HepG2 (cell line): ENCODE data around the gene SSH3. TPM values are rescaled to one million over a fixed set of nuclear protein-coding genes. Genes with fewer than 3 reads are reported as not detected.
A peak's percentile ranks its signal among the peaks of the same experiment; 100 is the strongest.

Experiments used
- ARNT ChIP-seq: fragments of 450-650 bp; IDR thresholded peaks from 2 replicates; pipeline ENCODE4 v1.6.1; 2017
- CCDC6 ChIP-seq: sonication (generic); formaldehyde crosslinking; IDR thresholded peaks from 2 replicates; pipeline ENCODE4 v1.8.1; 2022; ENCODE audit warnings: mild to moderate bottlenecking, missing genetic modification reagents, moderate library complexity
- FOXJ3 ChIP-seq: sonication (generic); formaldehyde crosslinking; IDR thresholded peaks from 2 replicates; pipeline ENCODE4 v1.4.0; 2020; ENCODE audit warnings: missing genetic modification reagents, mild to moderate bottlenecking, borderline replicate concordance
- HDAC6 ChIP-seq: fragments of 200-600 bp; sonication (generic); IDR thresholded peaks from 2 replicates; pipeline ENCODE4 v1.7.0; 2017; ENCODE audit warnings: mild to moderate bottlenecking, antibody characterized with exemption, low read length, low read depth
- HOXA7 ChIP-seq: sonication (generic); formaldehyde crosslinking; IDR thresholded peaks from 2 replicates; pipeline ENCODE4 v1.8.1; 2022; ENCODE audit warnings: mild to moderate bottlenecking, missing genetic modification reagents, moderate library complexity
- HOXD1 ChIP-seq: sonication (generic); formaldehyde crosslinking; IDR thresholded peaks from 2 replicates; pipeline ENCODE4 v1.5.0; 2020; ENCODE audit warnings: missing genetic modification reagents
- MED8 ChIP-seq: sonication (generic); formaldehyde crosslinking; IDR thresholded peaks from 2 replicates; pipeline ENCODE4 v1.8.1; 2023; ENCODE audit warnings: mild to moderate bottlenecking, missing genetic modification reagents; ENCODE audit not compliant: insufficient replicate concordance
- MEIS2 ChIP-seq: sonication (generic); formaldehyde crosslinking; IDR thresholded peaks from 2 replicates; pipeline ENCODE4 v1.9.0; 2021; ENCODE audit warnings: mild to moderate bottlenecking, missing genetic modification reagents
- MXI1 ChIP-seq: IDR thresholded peaks from 3 replicates; pipeline ENCODE4 v1.6.1; 2012; ENCODE audit warnings: low read depth, low read length, inconsistent platforms, borderline replicate concordance
- MYC ChIP-seq: sonication (generic); formaldehyde crosslinking; IDR thresholded peaks from 2 replicates; pipeline ENCODE4 v1.9.0; 2021; ENCODE audit warnings: missing genetic modification reagents, borderline replicate concordance
- POLR2G ChIP-seq: fragments of 200-400 bp; formaldehyde crosslinking; IDR thresholded peaks from 2 replicates; pipeline ENCODE4 v1.6.1; 2018; ENCODE audit warnings: mild to moderate bottlenecking, low read depth, low read length, moderate library complexity
- RBM39 ChIP-seq: fragments of 200-400 bp; formaldehyde crosslinking; IDR thresholded peaks from one replicate; pipeline ENCODE4 v1.6.1; 2018; ENCODE audit warnings: antibody characterized with exemption, mild to moderate bottlenecking, low read depth, low read length; ENCODE audit not compliant: poor library complexity, severe bottlenecking
- REXO4 ChIP-seq: sonication (generic); formaldehyde crosslinking; IDR thresholded peaks from 2 replicates; pipeline ENCODE4 v1.8.0; 2022; ENCODE audit warnings: missing genetic modification reagents, mild to moderate bottlenecking, borderline replicate concordance
- THYN1 ChIP-seq: sonication (generic); formaldehyde crosslinking; IDR thresholded peaks from 2 replicates; pipeline ENCODE4 v1.8.1; 2023; ENCODE audit warnings: low read depth, mild to moderate bottlenecking, moderate library complexity, missing genetic modification reagents, borderline replicate concordance
- ZFAT ChIP-seq: sonication (generic); formaldehyde crosslinking; conservative IDR thresholded peaks from 2 replicates; pipeline ENCODE4 v1.8.1; 2023; ENCODE audit warnings: missing genetic modification reagents, inconsistent platforms
- ZFP41 ChIP-seq: sonication (generic); formaldehyde crosslinking; IDR thresholded peaks from 2 replicates; pipeline ENCODE4 v1.4.0; 2020; ENCODE audit warnings: mild to moderate bottlenecking, missing genetic modification reagents, borderline replicate concordance
- ZFX ChIP-seq: sonication (generic); formaldehyde crosslinking; IDR thresholded peaks from 2 replicates; pipeline ENCODE4 v1.4.0; 2020; ENCODE audit warnings: mild to moderate bottlenecking, low read depth, missing genetic modification reagents, moderate library complexity
- ZNF253 ChIP-seq: sonication (generic); formaldehyde crosslinking; IDR thresholded peaks from 2 replicates; pipeline ENCODE4 v1.8.0; 2022; ENCODE audit warnings: mild to moderate bottlenecking, missing genetic modification reagents, borderline replicate concordance
- ZNF317 ChIP-seq: sonication (generic); formaldehyde crosslinking; IDR thresholded peaks from 2 replicates; pipeline ENCODE4 v1.5.0; 2020; ENCODE audit warnings: mild to moderate bottlenecking, missing genetic modification reagents
- ZNF605 ChIP-seq: sonication (generic); formaldehyde crosslinking; IDR thresholded peaks from 2 replicates; pipeline ENCODE4 v1.8.0; 2022; ENCODE audit warnings: mild to moderate bottlenecking, missing genetic modification reagents
- ZNF652 ChIP-seq: IDR thresholded peaks from 2 replicates; pipeline ENCODE4 v1.6.1; 2016; ENCODE audit warnings: low read depth, borderline replicate concordance
- ZNF720 ChIP-seq: sonication (generic); formaldehyde crosslinking; IDR thresholded peaks from 2 replicates; pipeline ENCODE4 v1.4.0; 2020; ENCODE audit warnings: missing genetic modification reagents
- polyA plus RNA-seq, 8 experiments: library from polyadenylated mRNA; depleted of rRNA in 3 of 8; stranded (reverse) in 7 of 8; unstranded in 1 of 8; fragments of >200 nt; fragmentation: Illumina TruSeq in 4 of 8; extraction: Trizol in 4 of 8; gene quantifications; 2 replicates each; pipeline versions ENCODE4 v1.2.1 to v1.2.3, GENCODE V29; 2011 to 2016; ENCODE audit warnings: low read depth in 4 of 8, missing spikeins in 1 of 8, mixed read lengths in 1 of 8; ENCODE audit not compliant: insufficient read depth in 1 of 8
- total RNA-seq, 5 experiments: library from RNA; depleted of rRNA; stranded (reverse); fragments of >200 nt; fragmentation: Illumina TruSeq; extraction: Trizol; gene quantifications; 2 replicates each; pipeline ENCODE4 v1.2.3, GENCODE V29; 2016; ENCODE audit warnings: low read depth in 1 of 5
- TF ChIP-seq, protein P1 (sequence below): sonication (generic); formaldehyde crosslinking; conservative IDR thresholded peaks from 2 replicates; pipeline ENCODE4 v1.4.0; 2020; ENCODE audit warnings: missing genetic modification reagents
- TF ChIP-seq, protein P2 (sequence below): sonication (generic); formaldehyde crosslinking; IDR thresholded peaks from 2 replicates; pipeline ENCODE4 v1.9.0; 2021; ENCODE audit warnings: missing genetic modification reagents, mild to moderate bottlenecking, borderline replicate concordance
- TF ChIP-seq, protein P3 (sequence below): sonication (generic); formaldehyde crosslinking; IDR thresholded peaks from 2 replicates; pipeline ENCODE4 v1.5.1; 2020; ENCODE audit warnings: missing genetic modification reagents, mild to moderate bottlenecking, borderline replicate concordance
- TF ChIP-seq, protein P4 (sequence below): sonication (generic); formaldehyde crosslinking; IDR thresholded peaks from 2 replicates; pipeline ENCODE4 v1.8.0; 2023; ENCODE audit warnings: mild to moderate bottlenecking, missing genetic modification reagents

The SSH3 gene
- total and polyA plus RNA-seq, 2 of the 13 experiments (the other 11 are each of a cell fraction or from before 2014, with no cell fraction given) = 12.4 to 18.8 TPM

DNA sequence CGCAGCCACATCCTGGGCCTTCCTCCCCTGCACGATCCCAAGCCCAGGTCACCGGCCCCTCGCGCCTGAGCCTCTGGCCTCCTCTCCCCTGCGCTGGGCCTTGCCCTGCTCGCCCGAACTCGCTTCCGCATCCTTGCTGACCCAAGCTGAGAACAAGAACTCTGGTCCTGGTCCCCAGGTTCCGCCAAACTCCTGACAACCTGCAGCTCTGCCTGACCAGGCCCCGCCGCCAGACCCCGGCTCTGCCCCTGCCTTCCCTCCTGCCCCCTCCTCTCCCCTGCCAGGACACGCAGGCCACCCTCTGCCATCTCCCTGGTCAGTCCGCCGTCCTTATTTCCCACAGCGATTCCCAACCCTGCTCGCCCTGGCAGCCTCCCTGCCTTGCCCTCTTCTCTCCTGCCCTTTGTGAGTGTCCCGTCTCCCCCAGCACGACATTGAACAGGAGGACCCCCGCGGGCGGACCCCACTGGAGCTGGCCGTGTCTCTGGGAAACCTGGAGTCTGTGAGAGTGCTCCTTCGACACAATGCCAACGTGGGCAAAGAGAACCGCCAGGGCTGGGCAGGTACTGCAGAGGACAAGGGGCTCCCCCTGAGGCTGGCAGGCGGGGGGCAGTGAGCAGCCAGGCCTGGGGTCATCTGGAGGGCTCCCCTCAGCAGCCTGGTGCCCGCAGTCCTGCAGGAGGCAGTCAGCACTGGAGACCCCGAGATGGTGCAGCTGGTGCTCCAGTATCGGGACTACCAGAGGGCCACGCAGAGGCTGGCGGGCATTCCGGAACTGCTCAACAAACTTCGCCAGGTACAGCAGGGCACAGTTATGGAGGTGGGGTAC lies 13.5 kb upstream of the SSH3 start (continued):
- TF ChIP-seq ZNF652 (CRISPR knock-in tag) = no peak
- no peak for TF ChIP-seq FOXJ3 (CRISPR knock-in tag)
- no peak; the same call in 1 of the 2 replicates for TF ChIP-seq MYC (CRISPR knock-in tag)
- no peak for TF ChIP-seq MXI1
- TF ChIP-seq, protein P1, sequence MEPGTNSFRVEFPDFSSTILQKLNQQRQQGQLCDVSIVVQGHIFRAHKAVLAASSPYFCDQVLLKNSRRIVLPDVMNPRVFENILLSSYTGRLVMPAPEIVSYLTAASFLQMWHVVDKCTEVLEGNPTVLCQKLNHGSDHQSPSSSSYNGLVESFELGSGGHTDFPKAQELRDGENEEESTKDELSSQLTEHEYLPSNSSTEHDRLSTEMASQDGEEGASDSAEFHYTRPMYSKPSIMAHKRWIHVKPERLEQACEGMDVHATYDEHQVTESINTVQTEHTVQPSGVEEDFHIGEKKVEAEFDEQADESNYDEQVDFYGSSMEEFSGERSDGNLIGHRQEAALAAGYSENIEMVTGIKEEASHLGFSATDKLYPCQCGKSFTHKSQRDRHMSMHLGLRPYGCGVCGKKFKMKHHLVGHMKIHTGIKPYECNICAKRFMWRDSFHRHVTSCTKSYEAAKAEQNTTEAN (CRISPR knock-in tag) = no peak
- TF ChIP-seq HOXD1 (CRISPR knock-in tag) = no peak
- TF ChIP-seq ZFAT (CRISPR knock-in tag) = no peak
- TF ChIP-seq ZNF253 (CRISPR knock-in tag) = no peak
- TF ChIP-seq HDAC6 = no peak
- no peak for TF ChIP-seq ARNT
- TF ChIP-seq, protein P2, sequence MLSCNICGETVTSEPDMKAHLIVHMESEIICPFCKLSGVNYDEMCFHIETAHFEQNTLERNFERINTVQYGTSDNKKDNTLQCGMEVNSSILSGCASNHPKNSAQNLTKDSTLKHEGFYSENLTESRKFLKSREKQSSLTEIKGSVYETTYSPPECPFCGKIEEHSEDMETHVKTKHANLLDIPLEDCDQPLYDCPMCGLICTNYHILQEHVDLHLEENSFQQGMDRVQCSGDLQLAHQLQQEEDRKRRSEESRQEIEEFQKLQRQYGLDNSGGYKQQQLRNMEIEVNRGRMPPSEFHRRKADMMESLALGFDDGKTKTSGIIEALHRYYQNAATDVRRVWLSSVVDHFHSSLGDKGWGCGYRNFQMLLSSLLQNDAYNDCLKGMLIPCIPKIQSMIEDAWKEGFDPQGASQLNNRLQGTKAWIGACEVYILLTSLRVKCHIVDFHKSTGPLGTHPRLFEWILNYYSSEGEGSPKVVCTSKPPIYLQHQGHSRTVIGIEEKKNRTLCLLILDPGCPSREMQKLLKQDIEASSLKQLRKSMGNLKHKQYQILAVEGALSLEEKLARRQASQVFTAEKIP (CRISPR knock-in tag) = no peak
- TF ChIP-seq, protein P3, sequence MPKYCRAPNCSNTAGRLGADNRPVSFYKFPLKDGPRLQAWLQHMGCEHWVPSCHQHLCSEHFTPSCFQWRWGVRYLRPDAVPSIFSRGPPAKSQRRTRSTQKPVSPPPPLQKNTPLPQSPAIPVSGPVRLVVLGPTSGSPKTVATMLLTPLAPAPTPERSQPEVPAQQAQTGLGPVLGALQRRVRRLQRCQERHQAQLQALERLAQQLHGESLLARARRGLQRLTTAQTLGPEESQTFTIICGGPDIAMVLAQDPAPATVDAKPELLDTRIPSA (CRISPR knock-in tag) = no peak
- TF ChIP-seq HOXA7 = no peak
- TF ChIP-seq MEIS2 (CRISPR knock-in tag) = no peak
- no peak for TF ChIP-seq CCDC6 (CRISPR knock-in tag)
- TF ChIP-seq ZFP41 = no peak
- TF ChIP-seq ZFX (CRISPR knock-in tag) = 0 out of 2 replicates have a peak, but pooled peaks have one; percentile 14
- TF ChIP-seq THYN1 (CRISPR knock-in tag) = no peak
- TF ChIP-seq, protein P4, sequence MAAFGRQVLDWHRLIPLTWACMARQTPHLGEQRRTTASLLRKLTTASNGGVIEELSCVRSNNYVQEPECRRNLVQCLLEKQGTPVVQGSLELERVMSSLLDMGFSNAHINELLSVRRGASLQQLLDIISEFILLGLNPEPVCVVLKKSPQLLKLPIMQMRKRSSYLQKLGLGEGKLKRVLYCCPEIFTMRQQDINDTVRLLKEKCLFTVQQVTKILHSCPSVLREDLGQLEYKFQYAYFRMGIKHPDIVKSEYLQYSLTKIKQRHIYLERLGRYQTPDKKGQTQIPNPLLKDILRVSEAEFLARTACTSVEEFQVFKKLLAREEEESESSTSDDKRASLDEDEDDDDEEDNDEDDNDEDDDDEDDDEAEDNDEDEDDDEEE = no peak
- TF ChIP-seq RBM39 = peak; percentile 29
- TF ChIP-seq POLR2G = no peak
- no peak for TF ChIP-seq ZNF720 (CRISPR knock-in tag)
- peak; percentile 26 for TF ChIP-seq MED8 (CRISPR knock-in tag)
- no peak for TF ChIP-seq ZNF317
- TF ChIP-seq REXO4 = no peak
- no peak for TF ChIP-seq ZNF605 (CRISPR knock-in tag)
